ENCODE results near the gene HCN2. TPM values are rescaled to one million over a fixed set of nuclear protein-coding genes. Genes with fewer than 3 reads are reported as not detected.

Gene HCN2
- total RNA-seq, 1 experiment from 2014 or later, result 3.9 TPM

DNA sequence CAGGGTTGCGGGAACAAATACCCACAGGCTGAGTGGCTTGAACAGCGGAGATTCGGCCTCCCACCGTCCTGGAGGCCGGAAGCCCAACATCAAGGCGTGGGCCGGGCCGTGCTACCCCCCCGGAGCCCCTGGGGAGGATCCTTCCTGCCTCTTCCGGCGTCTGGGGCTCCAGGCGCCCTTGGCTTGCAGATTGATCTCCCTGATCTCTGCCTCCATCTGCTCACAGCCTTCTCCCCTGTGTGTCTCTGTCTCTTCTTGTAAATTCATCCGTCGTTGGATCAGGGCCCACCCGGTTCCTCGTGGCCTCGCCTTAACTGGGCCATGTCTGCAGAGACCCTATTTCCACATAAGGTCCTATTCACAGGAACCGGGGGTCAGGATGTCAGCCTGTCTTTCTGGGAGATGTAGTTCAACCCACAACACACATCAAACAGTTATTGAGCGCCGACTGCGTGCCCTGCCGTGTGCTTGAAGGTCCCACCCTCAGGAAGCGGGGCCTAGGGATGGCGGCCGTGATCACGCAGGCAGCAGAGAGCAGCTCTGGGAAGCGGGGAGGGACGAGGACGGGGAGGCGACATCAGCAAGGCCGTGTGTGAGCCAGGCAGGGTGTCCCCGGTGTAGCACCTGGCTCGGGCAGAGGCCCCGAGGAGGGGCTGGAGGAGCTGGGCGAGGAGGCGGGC, 21.3 kb downstream of the HCN2 start:
- Histone ChIP-seq H3K4me1 (no peaks in the 10 kb centered on the region), H3K4me3 (ENCODE audit: low read depth, low read length) (no peak overlapping the region), H3K27me3 (replicated peaks; ENCODE audit: control insufficient read depth, insufficient read depth, low read length) (no peaks in the 10 kb centered on the region), H3K9me3 (no peaks in the 10 kb centered on the region), H3K36me3 (ENCODE audit: control insufficient read depth, insufficient read depth, low read length) (no peaks in the 10 kb centered on the region)
- Mint-ChIP-seq H3K4me3 (ENCODE audit: unreplicated experiment) (no peak overlapping the region), H3K27ac (ENCODE audit: unreplicated experiment) (no peak overlapping the region), H3K4me1 (ENCODE audit: low read depth, unreplicated experiment) (no peaks in the 10 kb centered on the region), H3K27me3 (ENCODE audit: insufficient read depth, unreplicated experiment) (no peaks in the 10 kb centered on the region), H3K36me3 (ENCODE audit: insufficient read depth, unreplicated experiment) (peaks cover 13% of the 10 kb centered on the region), H3K9me3 (ENCODE audit: unreplicated experiment) (no peaks in the 10 kb centered on the region)
- CTCF ChIA-PET, result no interaction called here
- POLR2A ChIA-PET, result no interaction called here
- no TSS peak for BruUV-seq (replicated peaks)
- intact Hi-C loops (cut with micrococcal nuclease; ENCODE audit: unreplicated experiment), result no loop called here
- TF ChIP-seq CTCF (IDR thresholded peaks at IDR 0.05; ENCODE audit: insufficient read depth in 1 of 2, low read depth in 1 of 2, low read length in 1 of 2, severe bottlenecking in 1 of 2, unreplicated experiment in 1 of 2), result no peak
- no peak for DNase-seq

- Mint-ChIP-seq H3K4me3 (ENCODE audit: unreplicated experiment) (no peak overlapping the region), H3K36me3 (ENCODE audit: insufficient read depth, unreplicated experiment) (peaks cover 13% of the 10 kb centered on the region), H3K4me1 (ENCODE audit: low read depth, unreplicated experiment) (no peaks in the 10 kb centered on the region), H3K9me3 (ENCODE audit: unreplicated experiment) (no peaks in the 10 kb centered on the region), H3K27ac (ENCODE audit: unreplicated experiment) (no peak overlapping the region), H3K27me3 (ENCODE audit: insufficient read depth, unreplicated experiment) (no peaks in the 10 kb centered on the region)
- Histone ChIP-seq H3K4me1 (no peaks in the 10 kb centered on the region), H3K36me3 (ENCODE audit: control insufficient read depth, insufficient read depth, low read length) (no peaks in the 10 kb centered on the region), H3K9me3 (no peaks in the 10 kb centered on the region), H3K4me3 (ENCODE audit: low read depth, low read length) (no peak overlapping the region), H3K27me3 (replicated peaks; ENCODE audit: control insufficient read depth, insufficient read depth, low read length) (no peaks in the 10 kb centered on the region)
- no peak for DNase-seq
- intact Hi-C loops (cut with micrococcal nuclease; ENCODE audit: unreplicated experiment), result no loop called here
- BruUV-seq (replicated peaks), result no TSS peak
- POLR2A ChIA-PET, result no interaction called here
- CTCF ChIA-PET, result no interaction called here
- no peak for TF ChIP-seq CTCF (IDR thresholded peaks at IDR 0.05; ENCODE audit: insufficient read depth in 1 of 2, low read depth in 1 of 2, low read length in 1 of 2, severe bottlenecking in 1 of 2, unreplicated experiment in 1 of 2)
Measured at GRCh38 chr19:611481-611868, 21.8 kb downstream of the HCN2 start.

- Histone ChIP-seq H3K36me3 (ENCODE audit: control insufficient read depth, insufficient read depth, low read length) (no peaks in the 10 kb centered on the region), H3K27me3 (replicated peaks; ENCODE audit: control insufficient read depth, insufficient read depth, low read length) (no peaks in the 10 kb centered on the region), H3K9me3 (no peaks in the 10 kb centered on the region), H3K4me3 (ENCODE audit: low read depth, low read length) (no peak overlapping the region), H3K4me1 (no peaks in the 10 kb centered on the region)
- Mint-ChIP-seq H3K9me3 (ENCODE audit: unreplicated experiment) (no peaks in the 10 kb centered on the region), H3K27me3 (ENCODE audit: insufficient read depth, unreplicated experiment) (no peaks in the 10 kb centered on the region), H3K27ac (ENCODE audit: unreplicated experiment) (no peak overlapping the region), H3K4me1 (ENCODE audit: low read depth, unreplicated experiment) (no peaks in the 10 kb centered on the region), H3K36me3 (ENCODE audit: insufficient read depth, unreplicated experiment) (peaks cover 13% of the 10 kb centered on the region), H3K4me3 (ENCODE audit: unreplicated experiment) (no peak overlapping the region)
- BruUV-seq (replicated peaks), result no TSS peak
- CTCF ChIA-PET, result no interaction called here
- no peak for DNase-seq
- TF ChIP-seq CTCF (IDR thresholded peaks at IDR 0.05; ENCODE audit: insufficient read depth in 1 of 2, low read depth in 1 of 2, low read length in 1 of 2, severe bottlenecking in 1 of 2, unreplicated experiment in 1 of 2), result no peak
- POLR2A ChIA-PET, result no interaction called here
- intact Hi-C loops (cut with micrococcal nuclease; ENCODE audit: unreplicated experiment), result no loop called here
Measured at GRCh38 chr19:612941-613340, 23.3 kb downstream of the HCN2 start.

Data from Caco-2 (cell line).